Ammon's horn (tissue), 1 donor: ENCODE measurements around the gene HNRNPH1.
"Not testable (repeated sequence)": the region's sequence is repeated elsewhere in the genome, so short reads cannot be mapped to it uniquely, and the experiment has no call there.

Experiments used
- DNase-seq: peaks from one replicate; pipeline ENCODE4 v3.0.0-alpha.2; 2016; ENCODE audit warnings: low spot score

HNRNPH1 gene, protein sequence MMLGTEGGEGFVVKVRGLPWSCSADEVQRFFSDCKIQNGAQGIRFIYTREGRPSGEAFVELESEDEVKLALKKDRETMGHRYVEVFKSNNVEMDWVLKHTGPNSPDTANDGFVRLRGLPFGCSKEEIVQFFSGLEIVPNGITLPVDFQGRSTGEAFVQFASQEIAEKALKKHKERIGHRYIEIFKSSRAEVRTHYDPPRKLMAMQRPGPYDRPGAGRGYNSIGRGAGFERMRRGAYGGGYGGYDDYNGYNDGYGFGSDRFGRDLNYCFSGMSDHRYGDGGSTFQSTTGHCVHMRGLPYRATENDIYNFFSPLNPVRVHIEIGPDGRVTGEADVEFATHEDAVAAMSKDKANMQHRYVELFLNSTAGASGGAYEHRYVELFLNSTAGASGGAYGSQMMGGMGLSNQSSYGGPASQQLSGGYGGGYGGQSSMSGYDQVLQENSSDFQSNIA

GRCh38 chr5:179623003-179623905, at the start of gene HNRNPH1:
HNRNPH1 (minus strand) TSS chr5:179623671; CDS start chr5:179623133, 538 bp downstream.
- peak; percentile 98 for DNase-seq

DNA sequence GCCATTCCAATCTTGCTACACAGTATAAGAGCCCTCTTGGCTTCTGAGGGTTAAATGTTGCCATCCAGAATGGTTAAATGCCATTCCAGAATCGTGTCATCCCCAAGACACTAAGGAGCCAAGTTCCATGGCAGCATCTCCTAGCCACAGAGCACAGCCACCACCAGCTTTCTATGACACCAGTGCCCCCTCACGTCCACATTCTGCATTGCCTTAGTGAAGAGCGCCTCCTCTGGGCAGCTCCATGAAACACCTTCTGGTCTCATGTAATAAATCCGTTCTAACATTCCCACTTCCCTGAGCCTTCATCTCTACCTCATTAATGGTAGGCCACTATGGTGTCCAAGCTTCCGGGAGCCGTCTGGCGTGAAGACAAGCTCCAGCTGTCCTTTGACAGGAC, 44.9 kb upstream of the HNRNPH1 start:
- DNase-seq = peak; percentile 55

- DNase-seq = not testable (repeated sequence)
Measured at GRCh38 chr5:179661647-179662046, 38.2 kb upstream of the HNRNPH1 start.

DNA sequence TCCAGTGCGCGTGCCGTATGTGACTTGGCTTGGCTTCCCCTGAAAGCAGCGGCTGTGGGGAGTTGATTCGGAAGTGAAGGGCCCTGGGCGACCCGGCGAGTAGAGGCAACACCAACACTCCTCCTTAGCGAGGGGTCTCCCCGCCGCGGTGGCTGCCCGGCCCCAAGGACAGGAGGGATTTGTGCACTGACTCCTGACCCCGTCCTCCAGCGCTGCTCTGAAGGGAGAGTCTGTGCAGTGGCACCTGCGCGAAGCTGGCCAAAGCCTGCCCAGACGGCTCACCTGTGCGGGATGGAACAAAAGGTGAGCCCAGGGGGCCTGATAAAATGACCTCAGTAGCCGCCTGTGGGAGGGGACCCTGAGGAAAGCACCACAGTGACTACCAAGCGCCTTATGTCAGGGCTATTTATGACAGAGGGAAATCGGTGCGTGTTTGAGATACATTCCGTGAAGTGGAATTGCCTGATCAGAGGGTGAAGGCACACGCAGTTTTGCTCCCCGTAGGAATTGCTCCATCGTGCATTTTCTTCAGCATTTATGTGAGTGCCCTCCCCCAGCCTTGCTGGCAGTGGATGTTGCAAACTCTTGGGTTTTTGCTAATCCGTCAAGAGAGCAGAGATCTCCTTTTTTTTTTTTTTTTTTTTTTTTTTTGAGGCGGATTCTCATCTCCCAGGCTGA, 34.8 kb upstream of the HNRNPH1 start:
- DNase-seq = peak; percentile 20

DNA sequence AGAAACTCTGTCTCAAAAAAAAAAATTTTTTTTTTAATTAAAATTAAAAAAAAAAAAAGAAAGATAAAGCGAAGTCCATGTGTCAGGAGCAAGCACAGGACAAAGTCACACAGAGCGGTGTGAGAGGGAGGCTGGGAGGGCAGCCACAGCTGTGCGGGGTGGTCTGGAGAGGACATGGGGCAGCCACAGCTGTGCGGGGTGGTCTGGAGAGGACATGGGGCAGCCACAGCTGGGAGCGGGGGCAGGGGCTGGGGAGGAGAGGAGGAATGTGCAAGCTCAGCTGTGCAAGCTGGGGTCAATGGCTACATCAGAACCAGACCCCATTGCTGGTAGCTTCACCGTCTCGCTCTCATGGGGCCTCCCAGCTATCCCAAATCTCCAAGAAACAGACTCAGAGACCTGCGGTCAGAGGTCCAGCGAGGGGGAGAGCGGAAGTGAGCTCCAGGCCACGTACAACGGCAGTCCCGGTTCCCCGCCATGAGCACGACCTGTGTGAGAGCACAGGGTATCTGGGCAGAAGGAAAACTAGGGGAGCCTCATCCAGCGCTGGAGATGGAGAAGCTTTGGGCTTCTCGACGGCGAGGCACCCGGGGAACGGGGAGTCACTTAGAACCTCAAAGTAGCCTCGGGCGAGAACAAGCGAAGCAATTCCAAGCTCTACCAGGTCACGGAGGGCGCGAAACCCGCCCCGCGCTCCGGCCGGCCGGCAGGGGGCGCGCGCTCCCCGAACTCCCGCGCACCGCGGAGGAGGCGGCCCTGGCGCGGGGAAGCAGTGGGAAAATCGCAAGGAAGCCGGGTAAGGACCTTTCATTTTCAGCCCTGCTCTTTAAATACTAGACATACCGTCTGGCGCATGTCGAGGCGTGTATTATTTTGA, 34.1 kb upstream of the HNRNPH1 start:
- not testable (repeated sequence) for DNase-seq

GRCh38 chr5:179653135-179653534, 29.7 kb upstream of the HNRNPH1 start:
- not testable (repeated sequence) for DNase-seq

DNA sequence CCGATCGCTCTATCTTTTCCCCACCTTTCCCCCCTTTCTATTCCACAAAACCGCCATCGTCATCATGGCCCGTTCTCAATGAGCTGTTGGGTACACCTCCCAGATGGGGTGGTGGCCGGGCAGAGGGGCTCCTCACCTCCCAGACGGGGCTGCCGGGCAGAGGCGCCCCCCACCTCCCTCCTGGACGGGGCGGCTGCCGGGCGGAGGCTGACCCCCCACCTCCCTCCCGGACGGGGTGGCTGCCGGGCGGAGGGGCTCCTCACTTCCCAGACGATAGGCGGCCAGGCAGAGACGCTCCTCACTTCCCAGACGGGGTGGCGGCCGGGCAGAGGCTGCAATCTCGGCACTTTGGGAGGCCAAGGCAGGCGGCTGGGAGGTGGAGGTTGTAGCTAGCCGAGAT, 26.8 kb upstream of the HNRNPH1 start:
- DNase-seq = not testable (repeated sequence)

DNA sequence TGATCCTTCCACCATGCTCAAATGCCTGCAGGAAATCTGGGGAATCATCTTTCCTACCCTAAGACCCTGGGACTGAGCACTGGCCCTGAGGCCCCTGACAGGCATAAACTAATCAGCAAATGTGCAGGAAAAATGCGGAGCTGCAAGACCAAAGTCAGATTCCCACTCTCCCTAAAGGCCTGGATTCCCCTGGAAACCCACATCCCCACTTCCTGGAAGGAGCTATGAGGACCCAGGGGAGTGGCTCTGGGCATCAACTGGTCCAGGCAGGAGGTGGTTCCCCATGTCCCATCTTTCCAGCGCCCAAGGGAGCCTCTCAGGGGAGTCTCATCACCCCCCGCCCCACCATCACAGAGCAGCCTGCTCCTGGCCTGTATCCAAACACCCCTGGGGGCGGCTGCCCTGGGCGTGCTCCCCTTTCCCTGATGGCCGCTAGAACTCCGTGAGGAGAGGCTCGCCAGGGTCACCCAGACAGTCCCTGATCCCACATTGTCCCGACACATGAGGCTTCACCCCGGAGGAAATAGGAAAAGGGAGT, 25.8 kb upstream of the HNRNPH1 start:
- DNase-seq = not testable (repeated sequence)

- DNase-seq = no peak
Measured at GRCh38 chr5:179648410-179648809, 24.9 kb upstream of the HNRNPH1 start.

DNA sequence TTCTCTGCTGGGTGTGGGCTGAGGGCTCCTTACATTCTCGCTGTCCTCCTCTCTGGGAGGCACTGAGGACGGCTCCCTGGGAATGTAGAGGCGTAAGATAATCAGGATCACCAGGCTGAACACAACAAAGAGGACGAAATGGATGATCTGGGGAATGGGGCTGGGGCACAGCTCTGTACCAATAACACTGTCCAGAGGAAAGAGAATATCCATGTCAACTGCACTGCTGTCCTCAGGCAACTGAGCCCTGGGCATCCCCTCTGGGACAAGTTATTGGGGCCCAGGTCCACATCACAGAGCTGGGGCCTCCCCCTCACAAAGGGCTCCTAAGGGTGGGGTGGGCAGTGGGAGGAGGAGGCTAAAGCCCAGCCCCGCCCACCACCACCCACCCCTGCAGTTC, 21.3 kb upstream of the HNRNPH1 start:
- not testable (repeated sequence) for DNase-seq

GRCh38 chr5:179643141-179643920, 19.9 kb upstream of the HNRNPH1 start:
- not testable (repeated sequence) for DNase-seq

GRCh38 chr5:179642626-179643025, 19.2 kb upstream of the HNRNPH1 start:
- DNase-seq = not testable (repeated sequence)

GRCh38 chr5:179641745-179642144, 18.3 kb upstream of the HNRNPH1 start:
- DNase-seq = not testable (repeated sequence)

DNA sequence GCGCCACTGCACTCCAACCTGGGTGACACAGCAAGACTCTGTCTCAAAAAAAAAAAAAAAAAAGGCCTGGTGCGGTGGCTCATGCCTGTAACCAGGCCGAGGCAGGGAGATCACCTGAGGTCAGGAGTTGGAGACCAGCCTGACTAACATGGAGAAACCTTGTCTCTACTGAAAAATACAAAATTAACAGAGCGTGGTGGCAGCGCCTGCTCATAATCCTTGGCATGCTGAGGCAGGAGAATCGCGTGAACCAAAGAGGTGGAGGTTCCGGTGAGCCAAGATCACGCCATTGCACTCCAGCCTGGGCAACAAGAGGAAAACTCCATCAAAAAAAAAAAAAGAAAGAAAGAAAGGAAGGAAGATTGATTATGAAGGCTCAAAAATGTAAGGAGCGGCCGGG, 15.8 kb upstream of the HNRNPH1 start:
- DNase-seq = not testable (repeated sequence)

GRCh38 chr5:179634370-179635172, 11.1 kb upstream of the HNRNPH1 start:
- DNase-seq = not testable (repeated sequence)

- not testable (repeated sequence) for DNase-seq
Measured at GRCh38 chr5:179633501-179634369, 10.3 kb upstream of the HNRNPH1 start.

- no peak for DNase-seq
Measured at GRCh38 chr5:179624841-179625271, 1.4 kb upstream of the HNRNPH1 start.
